HG03095 (cell line): Measurements from ENCODE around the gene SLC12A3.

Experiments used
- ATAC-seq: cut with Tn5 transposase; IDR thresholded peaks from one replicate; pipeline ENCODE4 v1.9.1; 2021; ENCODE audit warnings: moderate library complexity; ENCODE audit not compliant: unreplicated experiment

The SLC12A3 gene

GRCh38 chr16:56886296-56886695, 21.3 kb downstream of the SLC12A3 start:
- ATAC-seq: no peak

- no peak for ATAC-seq
These were observed 21.8 kb downstream of the SLC12A3 start for GRCh38 chr16:56886826-56887225.

DNA sequence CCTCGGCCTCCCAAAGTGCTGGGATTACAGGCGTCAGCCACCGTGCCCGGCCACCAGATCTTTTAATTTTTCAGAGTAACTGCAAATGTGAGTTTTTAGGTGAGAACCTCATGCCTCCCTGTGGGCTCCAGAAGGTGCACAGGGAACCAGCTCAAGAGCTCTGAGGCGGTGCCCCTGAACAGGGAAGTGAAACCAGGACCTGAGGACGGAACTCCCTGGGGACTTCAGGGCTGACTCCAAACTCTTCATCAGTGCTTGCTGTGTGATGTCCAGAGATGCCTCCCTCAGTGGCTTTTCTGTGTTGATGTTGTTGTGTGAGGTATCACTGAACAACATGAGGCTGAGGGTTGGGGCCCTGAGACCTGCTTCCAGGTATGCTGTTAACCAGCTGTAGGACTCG, 23.8 kb downstream of the SLC12A3 start:
- no peak for ATAC-seq

DNA sequence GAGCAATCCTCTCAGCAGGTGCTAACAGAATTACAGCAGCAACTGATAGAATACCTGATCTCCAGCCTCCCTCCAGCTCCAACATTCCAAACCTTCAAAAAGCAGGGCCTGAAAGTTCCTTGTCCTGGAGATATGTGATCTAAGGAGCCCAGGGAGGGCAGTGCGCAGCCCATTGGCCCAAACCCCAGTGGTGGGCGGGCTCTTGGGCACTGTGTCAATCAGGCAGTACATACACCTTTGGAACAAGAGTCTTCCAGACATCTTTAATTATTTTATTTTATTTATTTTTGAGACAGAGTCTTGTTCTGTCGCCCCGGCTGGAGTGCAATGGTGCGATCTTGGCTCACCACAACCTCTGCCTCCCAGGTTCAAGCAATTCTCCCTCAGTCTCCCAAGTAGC, 24.2 kb downstream of the SLC12A3 start:
- no peak for ATAC-seq

- no peak for ATAC-seq
These were observed 26.7 kb downstream of the SLC12A3 start for GRCh38 chr16:56891685-56892084.

DNA sequence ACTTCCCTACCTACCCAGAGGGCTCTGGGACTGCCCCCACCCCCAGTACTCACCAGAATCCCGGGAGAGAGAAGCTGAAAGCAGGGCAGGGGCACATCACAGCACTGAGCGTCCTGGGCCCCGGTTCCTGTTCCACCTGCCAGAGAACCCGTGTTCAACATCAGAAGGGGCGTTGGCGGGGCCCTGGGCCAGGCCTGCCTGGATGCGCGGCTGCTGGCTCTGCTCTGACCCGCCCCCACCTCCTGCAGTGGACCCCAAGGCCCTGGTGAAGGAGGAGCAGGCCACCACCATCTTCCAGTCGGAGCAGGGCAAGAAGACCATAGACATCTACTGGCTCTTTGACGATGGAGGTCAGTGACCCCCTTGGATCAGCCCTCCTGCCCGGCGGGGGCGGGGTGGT, 27.7 kb downstream of the SLC12A3 start:
- no peak for ATAC-seq

GRCh38 chr16:56894331-56894917, 29.4 kb downstream of the SLC12A3 start:
- no peak for ATAC-seq

DNA sequence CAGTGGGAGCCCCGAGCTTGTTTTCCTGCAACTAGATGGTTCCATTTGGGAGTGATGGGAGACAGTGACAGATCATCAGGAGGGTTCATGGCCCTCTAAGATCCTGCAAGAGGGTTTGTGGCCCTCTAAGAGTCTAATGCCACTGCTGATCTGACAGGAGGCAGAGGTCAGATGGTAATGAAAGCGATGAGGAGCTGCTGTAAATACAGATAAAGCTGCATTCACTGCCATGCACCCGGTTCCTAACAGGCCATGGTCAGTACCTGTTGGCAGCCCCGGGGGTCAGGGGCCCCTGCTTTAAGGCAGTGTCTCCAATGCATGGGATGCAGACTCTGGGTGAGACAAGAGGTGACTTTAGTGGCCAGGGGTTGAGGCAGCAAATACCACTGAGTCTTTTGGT, 30.8 kb downstream of the SLC12A3 start:
- ATAC-seq: no peak

GRCh38 chr16:56896244-56896643, 31.2 kb downstream of the SLC12A3 start:
- no peak for ATAC-seq

DNA sequence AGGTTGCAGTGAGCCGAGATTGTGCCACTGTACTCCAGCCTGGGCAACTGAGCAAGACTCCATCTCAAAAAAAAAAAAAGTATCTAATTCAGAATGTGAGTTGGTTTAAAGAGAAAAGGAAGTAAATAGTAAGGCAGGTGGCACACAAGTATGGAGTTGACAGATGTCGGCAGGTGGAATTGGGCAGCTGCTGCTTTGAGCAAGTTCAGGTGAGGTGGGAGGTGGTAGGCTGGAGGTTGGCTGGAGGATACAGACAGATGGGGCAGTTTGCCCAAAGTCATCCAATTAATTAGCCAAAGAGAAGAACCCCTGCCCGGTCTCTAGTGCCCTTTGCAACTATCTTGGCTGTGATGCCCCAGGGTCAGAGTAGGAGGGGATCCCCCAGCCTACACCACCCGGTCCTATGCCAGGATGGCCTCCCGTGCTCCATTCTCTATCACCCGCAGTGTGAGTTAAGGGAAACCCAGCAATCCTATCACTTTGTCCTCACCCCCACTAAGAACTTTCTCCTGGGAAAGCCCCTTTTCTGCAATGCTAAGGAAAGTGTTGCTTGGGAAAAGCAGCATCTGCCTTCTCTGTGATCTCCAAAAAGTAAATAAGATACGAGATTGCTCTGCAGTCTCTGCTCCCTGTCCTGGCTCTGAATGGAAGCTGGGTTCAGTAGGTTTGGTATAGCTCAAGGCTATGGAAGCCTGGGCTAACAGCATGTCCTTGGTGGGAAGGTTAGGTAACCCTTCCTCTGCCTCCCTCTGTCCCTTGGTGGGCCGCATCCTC, 32.2 kb downstream of the SLC12A3 start:
- no peak for ATAC-seq

DNA sequence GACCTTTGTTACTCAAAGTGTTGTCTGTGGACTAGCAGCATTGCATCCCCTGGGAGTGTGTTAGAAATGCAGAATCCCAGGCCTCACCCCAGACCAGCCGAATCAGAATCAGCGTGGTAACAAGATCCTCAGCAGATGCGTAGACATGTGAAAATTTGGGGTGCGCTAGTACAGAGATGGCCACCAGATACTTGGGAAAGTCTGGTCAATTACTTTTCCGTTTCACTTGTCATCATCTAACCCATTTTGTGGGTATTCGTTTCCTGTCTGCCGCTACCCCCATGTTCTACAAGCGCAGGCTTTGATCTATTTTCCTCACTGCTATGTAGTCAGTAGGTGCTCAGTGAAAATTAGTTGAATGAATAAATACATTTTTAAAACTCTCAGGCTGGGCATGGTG, 33.8 kb downstream of the SLC12A3 start:
- ATAC-seq: peak; percentile 83

GRCh38 chr16:56903866-56904265, 38.9 kb downstream of the SLC12A3 start:
- ATAC-seq: no peak

- no peak for ATAC-seq
These were observed 42.4 kb downstream of the SLC12A3 start for GRCh38 chr16:56907401-56907800.

DNA sequence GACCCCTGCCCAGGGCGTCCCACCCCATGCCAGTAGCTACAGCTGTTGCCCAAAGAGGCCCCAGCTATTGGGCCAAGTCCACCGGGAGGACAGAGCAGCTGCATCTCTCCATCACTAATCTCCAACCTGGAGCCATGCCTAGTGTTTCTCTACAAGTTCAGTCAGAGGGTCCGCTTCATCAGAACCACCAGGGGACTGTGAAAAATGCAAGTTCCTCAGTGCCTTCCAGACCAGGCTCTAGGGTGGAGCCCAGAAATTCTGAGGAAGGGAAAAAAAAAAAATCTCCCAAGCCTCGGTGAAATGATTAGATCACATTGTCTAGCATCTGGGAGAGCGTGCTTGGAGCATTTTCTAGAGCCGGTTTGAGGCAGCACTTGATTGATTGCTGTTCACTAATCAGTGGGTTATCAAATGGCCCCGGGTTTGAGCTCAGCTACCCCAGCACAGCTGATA, 44.5 kb downstream of the SLC12A3 start:
- no peak for ATAC-seq

DNA sequence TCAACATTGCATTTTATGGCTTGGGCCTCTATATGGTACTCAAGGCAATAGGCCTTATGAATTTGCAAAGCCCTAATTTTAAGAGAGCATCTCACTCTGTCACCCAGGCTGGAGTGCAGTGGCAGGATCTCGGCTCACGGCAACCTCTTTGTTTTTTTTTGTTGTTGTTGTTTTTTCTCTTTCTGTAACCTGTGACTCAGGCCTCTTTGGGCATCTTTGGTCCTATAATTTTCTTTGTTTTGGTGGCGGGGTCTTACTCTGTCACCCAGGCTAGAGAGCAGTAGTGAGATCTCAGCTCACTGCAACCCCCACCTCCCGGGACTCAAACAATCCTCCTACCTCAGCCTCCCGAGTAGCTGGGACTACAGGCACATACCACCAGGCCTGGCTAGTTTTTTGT, 45.1 kb downstream of the SLC12A3 start:
- ATAC-seq: no peak

- ATAC-seq: no peak
These were observed 45.9 kb downstream of the SLC12A3 start for GRCh38 chr16:56910654-56911539.

DNA sequence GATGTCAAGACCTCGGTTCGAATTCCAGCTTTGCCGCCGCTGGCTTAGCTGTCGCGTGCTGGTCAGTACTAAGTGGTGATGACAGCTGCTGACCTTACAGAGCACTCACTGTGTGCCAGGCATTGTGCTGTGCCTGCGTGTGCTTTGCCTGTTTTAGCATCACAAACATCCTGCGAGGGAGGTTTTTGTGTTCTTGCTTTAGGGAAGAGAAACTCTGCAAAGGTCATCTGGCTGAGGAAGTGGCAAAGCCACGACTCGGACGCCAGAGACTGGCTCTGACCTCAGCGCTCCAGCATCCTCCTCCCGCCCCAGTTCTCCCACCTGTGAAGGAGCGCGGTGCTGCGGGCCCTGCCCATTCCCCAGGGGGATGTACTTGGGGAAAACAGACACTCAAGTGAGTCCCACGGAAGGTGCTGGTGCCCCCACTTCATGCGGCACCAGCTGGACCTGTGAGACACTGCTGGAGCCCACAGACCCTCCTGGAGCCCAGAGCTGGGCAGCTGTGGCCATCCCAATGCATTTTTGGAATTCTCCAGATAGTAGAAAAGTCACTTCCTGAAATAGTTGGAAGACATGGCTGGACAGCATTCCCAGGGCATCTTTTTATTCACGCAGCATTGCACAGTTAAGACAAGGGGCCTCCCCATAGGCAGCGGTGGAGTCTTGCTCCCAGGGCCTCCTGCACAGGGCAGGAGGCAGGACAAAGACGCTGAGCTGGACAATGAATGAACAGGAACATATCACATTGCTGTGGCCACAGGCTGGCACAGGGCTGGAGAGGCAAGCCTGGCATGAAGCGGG, 47.0 kb downstream of the SLC12A3 start:
- peak; percentile 60 for ATAC-seq

- ATAC-seq: no peak
These were observed 48.0 kb downstream of the SLC12A3 start for GRCh38 chr16:56912746-56913708.

DNA sequence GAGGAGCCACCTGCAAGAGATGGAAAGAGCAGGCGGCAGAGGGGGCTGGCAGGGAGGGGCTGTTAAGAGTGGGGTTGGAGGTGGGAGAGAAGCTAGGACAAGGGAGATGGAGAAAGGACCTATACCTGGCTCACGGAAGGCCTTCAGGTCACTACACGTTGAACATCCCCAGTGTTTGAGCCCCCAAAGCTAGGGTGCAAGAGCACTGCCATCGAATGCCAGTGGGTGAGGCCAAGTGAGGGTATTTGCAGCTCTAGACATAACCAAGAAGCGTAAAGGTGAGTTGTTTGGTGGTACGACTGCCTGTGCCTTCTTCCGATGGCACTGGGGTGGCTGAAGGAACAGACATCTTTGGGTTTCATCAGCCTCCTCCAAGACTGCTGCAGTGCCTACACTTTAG, 49.9 kb downstream of the SLC12A3 start:
- no peak for ATAC-seq
